ENCODE data around the gene FPR3. TPM values are rescaled to one million over a fixed set of nuclear protein-coding genes. Genes with fewer than 3 reads are reported as not detected.

The FPR3 gene
- total and polyA plus RNA-seq, 2 donors (not counting 1 experiment from before 2014, with no cell fraction given), result not detected

- H3K9ac ChIP-seq (ENCODE audit: insufficient read depth, low read length), result no peak overlapping the region
- TF ChIP-seq EZH2 (IDR thresholded peaks at IDR 0.05; ENCODE audit: low read length, missing control alignments) (no peak), CTCF (conservative IDR thresholded peaks at IDR 0.05 in 1 of 2, IDR thresholded peaks at IDR 0.05 in 1 of 2; ENCODE audit: low read depth in 1 of 2, low read length in 2 of 2) (no peak)
- no peak for DNase-seq (ENCODE audit: low read depth in 2 of 2)
- H3K4me3 ChIP-seq (replicated peaks in 1 of 4; ENCODE audit: control extremely low read depth in 1 of 4, insufficient read depth in 1 of 4, low read depth in 3 of 4, low read length in 4 of 4), result no peak overlapping the region
- no peaks in the 10 kb centered on the region for H3K4me1 ChIP-seq (ENCODE audit: control insufficient read depth, extremely low read depth, insufficient read depth, low read length)
- no peaks in the 10 kb centered on the region for H3K27me3 ChIP-seq (ENCODE audit: control insufficient read depth, insufficient read depth, low read length)
- H3K36me3 ChIP-seq (ENCODE audit: control insufficient read depth, insufficient read depth, low read length), result no peaks in the 10 kb centered on the region
- no peak overlapping the region for H3K27ac ChIP-seq (ENCODE audit: insufficient read depth, low read length)
- H3K79me2 ChIP-seq (ENCODE audit: control insufficient read depth, insufficient read depth, low read length), result no peaks in the 10 kb centered on the region
- no peaks in the 10 kb centered on the region for H4K20me1 ChIP-seq (ENCODE audit: control insufficient read depth, extremely low read depth, insufficient read depth, low read length)
- H3K9me3 ChIP-seq (ENCODE audit: control insufficient read depth, insufficient read depth, low read depth, low read length), result no peaks in the 10 kb centered on the region
- no peak overlapping the region for H2AFZ ChIP-seq (ENCODE audit: low read length)
- no peak overlapping the region for H3K4me2 ChIP-seq (ENCODE audit: extremely low read depth, insufficient read depth, low read length)
Observed at GRCh38 chr19:51822325-51822724, 27.4 kb downstream of the FPR3 start.

GRCh38 chr19:51822946-51823345 lies 28.0 kb downstream of the FPR3 start:
- TF ChIP-seq EZH2 (IDR thresholded peaks at IDR 0.05; ENCODE audit: low read length, missing control alignments) (no peak), CTCF (conservative IDR thresholded peaks at IDR 0.05 in 1 of 2, IDR thresholded peaks at IDR 0.05 in 1 of 2; ENCODE audit: low read depth in 1 of 2, low read length in 2 of 2) (no peak)
- no peaks in the 10 kb centered on the region for H4K20me1 ChIP-seq (ENCODE audit: control insufficient read depth, extremely low read depth, insufficient read depth, low read length)
- no peaks in the 10 kb centered on the region for H3K36me3 ChIP-seq (ENCODE audit: control insufficient read depth, insufficient read depth, low read length)
- no peak overlapping the region for H3K9ac ChIP-seq (ENCODE audit: insufficient read depth, low read length)
- H3K27ac ChIP-seq (ENCODE audit: insufficient read depth, low read length), result no peak overlapping the region
- H3K4me2 ChIP-seq (ENCODE audit: extremely low read depth, insufficient read depth, low read length), result no peak overlapping the region
- no peaks in the 10 kb centered on the region for H3K9me3 ChIP-seq (ENCODE audit: control insufficient read depth, insufficient read depth, low read depth, low read length)
- no peaks in the 10 kb centered on the region for H3K4me1 ChIP-seq (ENCODE audit: control insufficient read depth, extremely low read depth, insufficient read depth, low read length)
- DNase-seq (ENCODE audit: low read depth in 2 of 2), result no peak
- no peaks in the 10 kb centered on the region for H3K27me3 ChIP-seq (ENCODE audit: control insufficient read depth, insufficient read depth, low read length)
- H3K4me3 ChIP-seq (replicated peaks in 1 of 4; ENCODE audit: control extremely low read depth in 1 of 4, insufficient read depth in 1 of 4, low read depth in 3 of 4, low read length in 4 of 4), result no peak overlapping the region
- H3K79me2 ChIP-seq (ENCODE audit: control insufficient read depth, insufficient read depth, low read length), result no peaks in the 10 kb centered on the region
- H2AFZ ChIP-seq (ENCODE audit: low read length), result no peak overlapping the region

- Histone ChIP-seq H3K4me1 (ENCODE audit: control insufficient read depth, extremely low read depth, insufficient read depth, low read length) (no peaks in the 10 kb centered on the region), H3K4me3 (replicated peaks in 1 of 4; ENCODE audit: control extremely low read depth in 1 of 4, insufficient read depth in 1 of 4, low read depth in 3 of 4, low read length in 4 of 4) (no peak overlapping the region), H3K27me3 (ENCODE audit: control insufficient read depth, insufficient read depth, low read length) (no peaks in the 10 kb centered on the region), H3K79me2 (ENCODE audit: control insufficient read depth, insufficient read depth, low read length) (no peaks in the 10 kb centered on the region), H3K27ac (ENCODE audit: insufficient read depth, low read length) (no peak overlapping the region), H3K4me2 (ENCODE audit: extremely low read depth, insufficient read depth, low read length) (no peak overlapping the region), H2AFZ (ENCODE audit: low read length) (no peak overlapping the region), H4K20me1 (ENCODE audit: control insufficient read depth, extremely low read depth, insufficient read depth, low read length) (no peaks in the 10 kb centered on the region), H3K36me3 (ENCODE audit: control insufficient read depth, insufficient read depth, low read length) (no peaks in the 10 kb centered on the region), H3K9me3 (ENCODE audit: control insufficient read depth, insufficient read depth, low read depth, low read length) (no peaks in the 10 kb centered on the region), H3K9ac (ENCODE audit: insufficient read depth, low read length) (no peak overlapping the region)
- no peak for DNase-seq (ENCODE audit: low read depth in 2 of 2)
- no peak for TF ChIP-seq CTCF (conservative IDR thresholded peaks at IDR 0.05 in 1 of 2, IDR thresholded peaks at IDR 0.05 in 1 of 2; ENCODE audit: low read depth in 1 of 2, low read length in 2 of 2)
- no peak for TF ChIP-seq EZH2 (IDR thresholded peaks at IDR 0.05; ENCODE audit: low read length, missing control alignments)
Observed at GRCh38 chr19:51824281-51825005, 29.5 kb downstream of the FPR3 start.
